HepG2 (cell line): ENCODE data around the gene ZNF48. TPM values are rescaled to one million over a fixed set of nuclear protein-coding genes. Genes with fewer than 3 reads are reported as not detected.

Source experiments
- ARNT2 ChIP-seq: sonication (generic); formaldehyde crosslinking; IDR thresholded peaks from 2 replicates; pipeline ENCODE4 v1.8.0; 2022; ENCODE audit warnings: mild to moderate bottlenecking, low read depth, missing genetic modification reagents, moderate library complexity
- CAMTA2 ChIP-seq: sonication (generic); formaldehyde crosslinking; IDR thresholded peaks from 2 replicates; pipeline ENCODE4 v1.4.0; 2020; ENCODE audit warnings: mild to moderate bottlenecking, missing genetic modification reagents, borderline replicate concordance
- FOSL1 ChIP-seq: sonication (generic); formaldehyde crosslinking; IDR thresholded peaks from 2 replicates; pipeline ENCODE4 v1.9.0; 2021; ENCODE audit warnings: missing genetic modification reagents, borderline replicate concordance
- FOXJ3 ChIP-seq: sonication (generic); formaldehyde crosslinking; IDR thresholded peaks from 2 replicates; pipeline ENCODE4 v1.4.0; 2020; ENCODE audit warnings: missing genetic modification reagents, mild to moderate bottlenecking, borderline replicate concordance
- HDAC6 ChIP-seq: fragments of 200-600 bp; sonication (generic); IDR thresholded peaks from 2 replicates; pipeline ENCODE4 v1.7.0; 2017; ENCODE audit warnings: mild to moderate bottlenecking, antibody characterized with exemption, low read length, low read depth
- HOXA9 ChIP-seq: sonication (generic); formaldehyde crosslinking; IDR thresholded peaks from 2 replicates; pipeline ENCODE4 v1.8.1; 2022; ENCODE audit warnings: missing genetic modification reagents, mild to moderate bottlenecking, moderate library complexity, borderline replicate concordance
- KLF6 ChIP-seq: IDR thresholded peaks from 2 replicates; pipeline ENCODE4 v1.8.0; 2016; ENCODE audit warnings: missing biosample characterization, missing genetic modification reagents
- MAFK ChIP-seq, 2 experiments: IDR thresholded peaks in 1 of 2; conservative IDR thresholded peaks in 1 of 2; 2 replicates each; pipeline ENCODE4 v1.6.1; 2011; ENCODE audit warnings: improper control_type of control experiment in 2 of 2, low read length in 2 of 2
- MIER3 ChIP-seq: IDR thresholded peaks from 2 replicates; pipeline ENCODE4 v1.6.1; 2016; ENCODE audit warnings: missing compliant biosample characterization, borderline replicate concordance
- MIXL1 ChIP-seq: IDR thresholded peaks from 2 replicates; pipeline ENCODE4 v1.6.1; 2016
- MTA1 ChIP-seq: sonication (generic); formaldehyde crosslinking; IDR thresholded peaks from 2 replicates; pipeline ENCODE4 v1.4.0; 2020; ENCODE audit warnings: missing genetic modification reagents, mild to moderate bottlenecking, borderline replicate concordance
- NR3C1 ChIP-seq: sonication (generic); formaldehyde crosslinking; IDR thresholded peaks from 2 replicates; pipeline ENCODE4 v1.4.0; 2020; ENCODE audit warnings: missing genetic modification reagents
- PTBP1 ChIP-seq: fragments of 200-400 bp; formaldehyde crosslinking; IDR thresholded peaks from 2 replicates; pipeline ENCODE4 v1.6.1; 2018; ENCODE audit warnings: low read length, low read depth; ENCODE audit not compliant: poor library complexity, severe bottlenecking
- SCMH1 ChIP-seq: sonication (generic); formaldehyde crosslinking; IDR thresholded peaks from 2 replicates; pipeline ENCODE4 v1.9.0; 2021; ENCODE audit warnings: missing genetic modification reagents, mild to moderate bottlenecking, borderline replicate concordance
- XRCC5 ChIP-seq: fragments of 200-400 bp; formaldehyde crosslinking; optimal IDR thresholded peaks from 2 replicates; pipeline ENCODE3; 2017; ENCODE audit warnings: mild to moderate bottlenecking, low read length
- YEATS2 ChIP-seq: sonication (generic); formaldehyde crosslinking; IDR thresholded peaks from 2 replicates; pipeline ENCODE4 v1.4.0; 2020; ENCODE audit warnings: missing genetic modification reagents, borderline replicate concordance
- ZEB1 ChIP-seq: IDR thresholded peaks from 2 replicates; pipeline ENCODE4 v1.6.1; 2012; ENCODE audit warnings: mild to moderate bottlenecking, low read depth, inconsistent platforms; ENCODE audit not compliant: insufficient replicate concordance
- ZNF274 ChIP-seq: sonication (generic); formaldehyde crosslinking; IDR thresholded peaks from 2 replicates; pipeline ENCODE4 v1.5.1; 2020; ENCODE audit warnings: mild to moderate bottlenecking, missing genetic modification reagents
- ZNF34 ChIP-seq: sonication (generic); formaldehyde crosslinking; IDR thresholded peaks from 2 replicates; pipeline ENCODE4 v1.4.0; 2020; ENCODE audit warnings: mild to moderate bottlenecking, missing genetic modification reagents, borderline replicate concordance
- ZNF550 ChIP-seq: sonication (generic); formaldehyde crosslinking; IDR thresholded peaks from 2 replicates; pipeline ENCODE4 v1.4.0; 2020; ENCODE audit warnings: mild to moderate bottlenecking, missing genetic modification reagents, borderline replicate concordance
- ZSCAN21 ChIP-seq: sonication (generic); formaldehyde crosslinking; IDR thresholded peaks from 2 replicates; pipeline ENCODE4 v1.8.0; 2022; ENCODE audit warnings: mild to moderate bottlenecking, missing genetic modification reagents, moderate library complexity, borderline replicate concordance
- polyA plus RNA-seq, 8 experiments: library from polyadenylated mRNA; depleted of rRNA in 3 of 8; stranded (reverse) in 7 of 8; unstranded in 1 of 8; fragments of >200 nt; fragmentation: Illumina TruSeq in 4 of 8; extraction: Trizol in 4 of 8; gene quantifications; 2 replicates each; pipeline versions ENCODE4 v1.2.1 to v1.2.3, GENCODE V29; 2011 to 2016; ENCODE audit warnings: low read depth in 4 of 8, missing spikeins in 1 of 8, mixed read lengths in 1 of 8; ENCODE audit not compliant: insufficient read depth in 1 of 8
- total RNA-seq, 5 experiments: library from RNA; depleted of rRNA; stranded (reverse); fragments of >200 nt; fragmentation: Illumina TruSeq; extraction: Trizol; gene quantifications; 2 replicates each; pipeline ENCODE4 v1.2.3, GENCODE V29; 2016; ENCODE audit warnings: low read depth in 1 of 5
- TF ChIP-seq, protein P1 (sequence below): sonication (generic); formaldehyde crosslinking; IDR thresholded peaks from 2 replicates; pipeline ENCODE4 v1.5.1; 2020; ENCODE audit warnings: mild to moderate bottlenecking, missing genetic modification reagents
- TF ChIP-seq, protein P2 (sequence below): sonication (generic); formaldehyde crosslinking; IDR thresholded peaks from 2 replicates; pipeline ENCODE4 v1.8.0; 2022; ENCODE audit warnings: low read depth, missing genetic modification reagents
- TF ChIP-seq, protein P3 (sequence below): sonication (generic); formaldehyde crosslinking; IDR thresholded peaks from 2 replicates; pipeline ENCODE4 v1.8.0; 2022; ENCODE audit warnings: mild to moderate bottlenecking, missing genetic modification reagents

Gene ZNF48
- total and polyA plus RNA-seq, 2 of the 13 experiments (the other 11 are each of a cell fraction or from before 2014, with no cell fraction given): 9.9 to 12.3 TPM

DNA sequence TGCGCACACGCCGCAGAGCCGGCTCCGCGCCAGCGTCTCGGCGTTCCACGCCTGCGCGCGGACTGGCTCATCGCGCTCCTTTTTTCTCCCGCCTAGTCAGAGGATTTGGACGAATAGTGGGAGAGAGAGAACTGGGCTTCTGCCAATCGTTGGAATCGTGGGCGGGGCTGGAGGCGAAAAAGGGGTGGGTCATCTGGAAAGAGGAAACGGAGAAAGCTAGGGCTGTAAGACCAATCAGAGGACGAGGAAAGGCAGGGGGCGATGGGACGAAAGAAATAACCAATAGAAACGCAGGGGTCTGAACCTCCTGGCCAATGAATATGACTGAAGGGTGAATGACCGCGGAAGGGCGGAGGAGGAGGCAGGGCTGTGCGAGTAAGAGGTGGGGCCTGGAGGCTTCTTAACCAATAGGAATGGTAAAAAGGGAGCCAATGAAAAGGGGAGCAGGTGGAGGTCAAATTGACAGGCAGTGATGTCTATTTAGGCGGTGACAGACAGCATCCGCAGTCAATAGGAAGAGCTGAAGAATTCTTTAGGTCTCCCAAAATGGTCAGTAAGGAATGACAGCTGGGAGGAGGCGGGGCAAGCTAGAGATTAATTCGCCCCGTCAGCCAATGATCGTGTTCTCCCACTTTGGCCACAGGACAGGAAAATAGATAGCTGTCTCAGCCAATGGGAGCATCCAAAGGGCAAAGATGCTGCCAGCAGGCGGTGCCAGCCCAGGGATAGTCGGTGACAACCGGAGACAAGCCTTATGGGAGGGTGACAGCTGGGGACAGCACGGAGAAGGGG is 24.6 kb upstream of the ZNF48 start, which contains the start of gene TBC1D10B (continued):
- TF ChIP-seq PTBP1 (no peak), CAMTA2 (CRISPR knock-in tag) (no peak), ZNF274 (no peak), NR3C1 (no peak), ZNF550 (CRISPR knock-in tag) (no peak), MAFK (conservative IDR thresholded peaks at IDR 0.05 in 1 of 2, IDR thresholded peaks at IDR 0.05 in 1 of 2; ENCODE audit: low read length in 2 of 2) (peak; percentile 44 to 79), MIXL1 (CRISPR knock-in tag) (peak; percentile 42; the same call in 1 of the 2 replicates), ARNT2 (CRISPR knock-in tag) (no peak), KLF6 (CRISPR knock-in tag) (0 out of 2 replicates have a peak, but pooled peaks have one; percentile 18), MIER3 (CRISPR knock-in tag) (no peak; the same call in 1 of the 2 replicates), YEATS2 (peak; percentile 62; the same call in 1 of the 2 replicates), SCMH1 (no peak), ZNF34 (CRISPR knock-in tag) (no peak), MTA1 (CRISPR knock-in tag) (no peak), XRCC5 (peak; percentile 60), FOSL1 (CRISPR knock-in tag) (no peak), ZEB1 (no peak), FOXJ3 (no peak), HDAC6 (no peak), ZSCAN21 (CRISPR knock-in tag) (no peak), HOXA9 (peak; percentile 99)
- TF ChIP-seq, protein P1, sequence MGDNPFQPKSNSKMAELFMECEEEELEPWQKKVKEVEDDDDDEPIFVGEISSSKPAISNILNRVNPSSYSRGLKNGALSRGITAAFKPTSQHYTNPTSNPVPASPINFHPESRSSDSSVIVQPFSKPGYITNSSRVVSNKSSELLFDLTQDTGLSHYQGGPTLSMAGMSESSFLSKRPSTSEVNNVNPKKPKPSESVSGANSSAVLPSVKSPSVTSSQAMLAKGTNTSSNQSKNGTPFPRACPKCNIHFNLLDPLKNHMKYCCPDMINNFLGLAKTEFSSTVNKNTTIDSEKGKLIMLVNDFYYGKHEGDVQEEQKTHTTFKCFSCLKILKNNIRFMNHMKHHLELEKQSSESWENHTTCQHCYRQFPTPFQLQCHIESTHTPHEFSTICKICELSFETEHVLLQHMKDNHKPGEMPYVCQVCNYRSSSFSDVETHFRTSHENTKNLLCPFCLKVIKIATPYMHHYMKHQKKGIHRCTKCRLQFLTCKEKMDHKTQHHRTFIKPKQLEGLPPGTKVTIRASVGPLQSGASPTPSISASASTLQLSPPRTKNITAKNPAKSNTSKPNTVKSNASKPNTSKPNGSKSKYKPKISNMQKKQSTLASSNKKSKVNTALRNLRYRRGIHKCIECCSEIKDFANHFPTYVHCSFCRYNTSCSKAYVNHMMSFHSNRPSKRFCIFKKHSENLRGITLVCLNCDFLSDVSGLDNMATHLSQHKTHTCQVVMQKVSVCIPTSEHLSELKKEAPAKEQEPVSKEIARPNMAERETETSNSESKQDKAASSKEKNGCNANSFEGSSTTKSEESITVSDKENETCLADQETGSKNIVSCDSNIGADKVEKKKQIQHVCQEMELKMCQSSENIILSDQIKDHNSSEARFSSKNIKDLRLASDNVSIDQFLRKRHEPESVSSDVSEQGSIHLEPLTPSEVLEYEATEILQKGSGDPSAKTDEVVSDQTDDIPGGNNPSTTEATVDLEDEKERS: no peak
- TF ChIP-seq, protein P2, sequence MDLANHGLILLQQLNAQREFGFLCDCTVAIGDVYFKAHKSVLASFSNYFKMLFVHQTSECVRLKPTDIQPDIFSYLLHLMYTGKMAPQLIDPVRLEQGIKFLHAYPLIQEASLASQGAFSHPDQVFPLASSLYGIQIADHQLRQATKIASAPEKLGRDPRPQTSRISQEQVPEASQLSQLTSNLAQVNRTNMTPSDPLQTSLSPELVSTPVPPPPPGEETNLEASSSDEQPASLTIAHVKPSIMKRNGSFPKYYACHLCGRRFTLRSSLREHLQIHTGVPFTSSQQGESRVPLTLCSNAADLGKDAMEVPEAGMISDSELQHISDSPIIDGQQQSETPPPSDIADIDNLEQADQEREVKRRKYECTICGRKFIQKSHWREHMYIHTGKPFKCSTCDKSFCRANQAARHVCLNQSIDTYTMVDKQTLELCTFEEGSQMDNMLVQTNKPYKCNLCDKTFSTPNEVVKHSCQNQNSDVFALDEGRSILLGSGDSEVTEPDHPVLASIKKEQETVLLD (CRISPR knock-in tag): no peak; the same call in 1 of the 2 replicates
- TF ChIP-seq, protein P3, sequence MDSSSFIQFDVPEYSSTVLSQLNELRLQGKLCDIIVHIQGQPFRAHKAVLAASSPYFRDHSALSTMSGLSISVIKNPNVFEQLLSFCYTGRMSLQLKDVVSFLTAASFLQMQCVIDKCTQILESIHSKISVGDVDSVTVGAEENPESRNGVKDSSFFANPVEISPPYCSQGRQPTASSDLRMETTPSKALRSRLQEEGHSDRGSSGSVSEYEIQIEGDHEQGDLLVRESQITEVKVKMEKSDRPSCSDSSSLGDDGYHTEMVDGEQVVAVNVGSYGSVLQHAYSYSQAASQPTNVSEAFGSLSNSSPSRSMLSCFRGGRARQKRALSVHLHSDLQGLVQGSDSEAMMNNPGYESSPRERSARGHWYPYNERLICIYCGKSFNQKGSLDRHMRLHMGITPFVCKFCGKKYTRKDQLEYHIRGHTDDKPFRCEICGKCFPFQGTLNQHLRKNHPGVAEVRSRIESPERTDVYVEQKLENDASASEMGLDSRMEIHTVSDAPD (CRISPR knock-in tag): no peak
